DND-41 (cell line): ENCODE measurements around the gene PINK1.

Experiments used
- CTCF ChIP-seq: IDR thresholded peaks from 2 replicates; pipeline ENCODE4 v1.5.1; 2012; ENCODE audit warnings: borderline replicate concordance, low read length, moderate library complexity, mild to moderate bottlenecking; ENCODE audit not compliant: poor library complexity, severe bottlenecking; ENCODE audit errors: extremely low read depth
- EZH2 ChIP-seq: IDR thresholded peaks from 3 replicates; pipeline ENCODE4 v1.6.1; 2012; ENCODE audit warnings: borderline replicate concordance, low read depth, mild to moderate bottlenecking, moderate library complexity, low read length, inconsistent platforms; ENCODE audit not compliant: severe bottlenecking

- TF ChIP-seq CTCF (no peak), EZH2 (no peak)
Measured at GRCh38 chr1:20643080-20643479, 9.8 kb downstream of the PINK1 start.
